ENCODE data around the gene WBP1L.

- TF ChIP-seq CTCF (conservative IDR thresholded peaks at IDR 0.05; ENCODE audit: low read depth in 2 of 2) (no peak), EZH2phosphoT487 (IDR thresholded peaks at IDR 0.05; ENCODE audit: unreplicated experiment) (no peak), REST (IDR thresholded peaks at IDR 0.05; ENCODE audit: unreplicated experiment) (no peak), POLR2AphosphoS5 (IDR thresholded peaks at IDR 0.05; ENCODE audit: low read depth) (no peak), STAT1 (IDR thresholded peaks at IDR 0.05; ENCODE audit: unreplicated experiment) (no peak), JUNB (IDR thresholded peaks at IDR 0.05; ENCODE audit: unreplicated experiment) (no peak)
Observed at GRCh38 chr10:102761981-102762380, 18.2 kb downstream of the WBP1L start.
